ENCODE data around the gene AGPAT1.
"Not testable (repeated sequence)": the region's sequence is repeated elsewhere in the genome, so short reads cannot be mapped to it uniquely, and the experiment has no call there.

The AGPAT1 gene, protein sequence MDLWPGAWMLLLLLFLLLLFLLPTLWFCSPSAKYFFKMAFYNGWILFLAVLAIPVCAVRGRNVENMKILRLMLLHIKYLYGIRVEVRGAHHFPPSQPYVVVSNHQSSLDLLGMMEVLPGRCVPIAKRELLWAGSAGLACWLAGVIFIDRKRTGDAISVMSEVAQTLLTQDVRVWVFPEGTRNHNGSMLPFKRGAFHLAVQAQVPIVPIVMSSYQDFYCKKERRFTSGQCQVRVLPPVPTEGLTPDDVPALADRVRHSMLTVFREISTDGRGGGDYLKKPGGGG

GRCh38 chr6:32175711-32176475, at the start of gene AGPAT1:
Gene AGPAT1 (minus strand): TSS chr6:32176084. CDS start chr6:32171496, 4,588 bp downstream.
- DNase-seq (ENCODE audit: low spot score), result peak; percentile 98

- no peak for DNase-seq (ENCODE audit: low spot score)
Observed at GRCh38 chr6:32224696-32225095, 48.8 kb upstream of the AGPAT1 start.

DNA sequence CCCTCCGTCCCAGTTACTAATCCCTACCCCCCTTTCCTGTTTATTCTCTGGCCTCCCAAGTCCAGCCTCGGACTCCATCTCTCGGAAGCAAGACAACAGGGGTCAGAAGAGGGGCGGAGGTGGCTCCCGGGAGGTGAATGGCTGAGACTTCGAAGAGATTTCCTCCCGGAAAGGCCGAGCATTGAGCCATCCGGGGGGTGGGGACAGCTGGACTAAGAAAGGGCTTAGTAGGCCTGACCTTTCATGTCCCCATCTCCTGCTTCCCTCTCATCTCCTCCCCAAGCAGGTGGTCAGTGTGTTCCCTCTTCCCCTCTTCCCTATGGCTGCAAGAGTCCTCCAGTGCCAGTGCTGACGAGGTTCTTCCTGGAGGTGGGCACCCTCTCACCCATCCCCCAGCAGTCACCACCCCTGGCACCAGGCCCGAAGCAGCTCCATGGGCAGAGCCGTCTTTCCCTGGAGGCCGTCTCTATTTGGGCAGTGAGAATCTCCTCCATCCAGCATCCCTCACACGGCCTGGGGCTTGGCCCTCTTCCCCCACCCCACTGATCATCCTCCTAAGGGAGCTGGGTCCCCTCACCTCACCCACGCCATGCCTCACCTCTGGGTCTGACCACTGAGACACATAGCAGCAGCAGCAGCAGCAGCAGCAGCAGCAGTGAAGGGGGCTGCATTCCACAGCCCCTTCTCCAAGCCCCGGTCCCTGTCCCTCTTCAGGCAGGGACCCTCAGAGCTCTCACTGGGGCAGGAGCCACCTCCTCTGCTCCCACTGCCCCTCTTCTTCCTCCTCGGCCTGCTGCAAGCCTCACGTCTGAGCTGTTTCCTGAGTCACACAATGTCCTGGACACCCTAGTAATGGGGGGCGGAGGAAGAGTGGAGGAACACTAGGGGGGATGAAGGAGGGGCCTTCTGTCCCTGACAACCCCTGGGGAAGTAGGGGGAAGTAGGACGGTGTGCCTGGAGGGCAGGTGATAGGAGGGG, 47.7 kb upstream of the AGPAT1 start, which contains the start of gene NOTCH4:
NOTCH4 (minus strand) TSS at position 810 of the 978 bp plus-strand sequence; CDS start at position 671, 139 bp downstream.
- DNase-seq (ENCODE audit: low spot score), result no peak

- DNase-seq (ENCODE audit: low spot score), result no peak
Observed at GRCh38 chr6:32222333-32223230, 46.7 kb upstream of the AGPAT1 start.

GRCh38 chr6:32220021-32220420, 44.1 kb upstream of the AGPAT1 start:
- no peak for DNase-seq (ENCODE audit: low spot score)

- no peak for DNase-seq (ENCODE audit: low spot score)
Observed at GRCh38 chr6:32218167-32218566, 42.3 kb upstream of the AGPAT1 start.

DNA sequence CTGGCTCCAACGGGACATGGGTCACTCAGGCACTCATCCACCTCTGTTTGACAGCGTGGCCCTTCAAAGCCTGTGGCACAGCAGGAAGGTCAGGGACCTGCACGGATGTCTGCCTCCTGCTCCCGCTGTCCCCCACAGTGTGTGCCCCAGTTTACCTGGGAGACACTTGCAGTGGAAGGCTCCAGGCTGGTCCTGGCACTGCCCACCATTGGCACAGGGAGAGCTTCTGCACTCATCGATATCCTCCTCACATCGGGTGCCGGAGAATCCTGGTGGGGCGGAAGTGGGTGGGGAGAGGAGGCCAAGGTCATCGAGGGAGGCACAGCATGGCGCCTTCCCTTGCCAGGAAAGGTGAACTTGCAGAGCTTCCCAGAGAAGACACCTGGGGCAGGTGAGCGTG, 41.1 kb upstream of the AGPAT1 start:
- no peak for DNase-seq (ENCODE audit: low spot score)

DNA sequence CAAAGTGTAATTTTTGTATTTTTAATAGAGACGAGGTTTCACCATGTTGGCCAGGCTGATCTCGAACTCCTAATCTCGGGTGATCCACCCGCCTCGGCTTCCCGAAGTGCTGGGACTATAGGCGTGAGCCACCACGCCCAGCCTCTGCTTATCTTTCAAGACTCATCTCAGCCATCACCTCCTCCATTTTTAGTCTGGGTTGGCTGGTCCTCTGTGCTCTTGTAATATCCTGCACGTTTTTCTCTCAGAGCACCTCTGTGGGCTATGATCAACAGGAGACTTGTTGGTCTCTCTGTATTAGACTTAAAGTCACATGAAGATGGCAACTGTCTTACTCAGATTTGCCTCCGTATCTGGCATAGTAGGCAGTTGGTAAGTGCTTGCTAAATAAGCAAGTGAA, 40.4 kb upstream of the AGPAT1 start:
- DNase-seq (ENCODE audit: low spot score), result no peak

GRCh38 chr6:32215617-32216016, 39.7 kb upstream of the AGPAT1 start:
- DNase-seq (ENCODE audit: low spot score), result no peak

DNA sequence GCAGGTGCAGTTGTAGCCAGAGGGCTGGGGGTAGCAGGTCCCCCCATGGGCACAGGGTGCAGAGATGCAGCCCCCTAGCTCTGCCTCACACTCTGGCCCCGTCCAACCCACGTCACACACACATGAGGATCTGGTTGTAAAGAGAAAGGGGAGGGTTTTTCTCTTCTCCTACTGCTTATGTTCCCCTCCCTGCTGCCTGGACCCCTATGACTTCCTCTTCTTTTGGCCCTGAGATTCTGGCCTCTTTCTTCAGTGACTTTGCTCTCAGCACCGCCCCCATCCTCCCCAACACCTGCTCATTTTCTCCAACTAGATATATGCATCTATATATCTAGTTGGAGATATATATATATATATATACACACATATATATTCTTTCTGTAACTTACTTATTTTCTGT, 38.2 kb upstream of the AGPAT1 start:
- no peak for DNase-seq (ENCODE audit: low spot score)

- DNase-seq (ENCODE audit: low spot score), result no peak
Observed at GRCh38 chr6:32213649-32214048, 37.8 kb upstream of the AGPAT1 start.

DNA sequence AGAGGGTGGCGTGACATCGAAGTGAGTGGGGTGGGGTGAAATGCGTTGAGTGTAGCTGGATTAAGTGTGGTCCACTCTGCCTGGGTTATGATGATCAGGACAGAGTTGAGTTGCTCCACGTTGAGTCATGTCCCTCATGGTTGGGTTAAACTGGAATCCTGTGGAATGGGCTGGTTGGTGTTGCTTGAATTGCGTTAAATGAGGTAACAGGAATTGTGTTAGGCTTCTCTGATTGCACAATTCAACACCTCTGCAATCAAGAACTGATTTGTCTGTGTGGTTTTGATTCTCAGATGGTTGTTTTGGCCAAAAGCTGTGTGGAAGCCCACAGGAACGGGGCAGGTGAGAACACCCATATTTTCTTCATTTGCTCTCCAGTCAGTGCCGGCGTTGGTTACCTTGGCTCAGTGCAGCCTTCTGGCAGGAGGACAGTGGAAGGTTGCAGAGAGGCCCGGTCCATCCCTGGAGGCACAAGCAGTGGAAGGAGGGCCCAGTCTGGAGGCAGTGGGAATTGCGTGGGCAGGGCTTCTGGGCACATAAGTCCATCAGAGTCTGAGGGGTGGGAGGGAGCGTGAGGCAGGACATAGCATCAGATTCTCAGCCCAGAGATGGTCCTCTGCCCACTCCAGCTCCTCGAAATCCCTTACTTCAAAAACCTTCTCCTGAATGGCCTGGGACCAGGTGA, 36.3 kb upstream of the AGPAT1 start:
- DNase-seq (ENCODE audit: low spot score), result no peak

- DNase-seq (ENCODE audit: low spot score), result not testable (repeated sequence)
Observed at GRCh38 chr6:32211432-32211831, 35.5 kb upstream of the AGPAT1 start.

GRCh38 chr6:32210191-32210601, 34.3 kb upstream of the AGPAT1 start:
- no peak for DNase-seq (ENCODE audit: low spot score)

DNA sequence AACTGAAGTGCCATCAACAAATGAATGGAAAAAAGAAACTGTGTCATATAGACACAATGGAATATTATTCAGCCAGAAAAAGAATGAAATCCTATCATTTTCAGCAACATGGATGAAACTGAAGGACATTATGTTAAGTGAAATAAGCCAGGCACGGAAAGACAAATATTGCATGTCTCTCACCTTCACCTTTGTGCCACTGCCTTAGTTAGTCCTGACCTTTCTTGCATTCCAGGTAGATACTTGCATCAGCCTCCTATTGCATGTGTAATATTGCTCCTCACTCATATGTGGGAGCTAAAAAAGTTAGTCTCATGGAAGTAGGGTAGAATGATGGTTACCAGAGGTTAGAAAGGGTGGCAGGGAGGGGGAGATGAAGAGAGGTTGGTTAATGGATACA, 33.1 kb upstream of the AGPAT1 start:
- no peak for DNase-seq (ENCODE audit: low spot score)

GRCh38 chr6:32204268-32204715, 28.4 kb upstream of the AGPAT1 start:
- no peak for DNase-seq (ENCODE audit: low spot score)

DNA sequence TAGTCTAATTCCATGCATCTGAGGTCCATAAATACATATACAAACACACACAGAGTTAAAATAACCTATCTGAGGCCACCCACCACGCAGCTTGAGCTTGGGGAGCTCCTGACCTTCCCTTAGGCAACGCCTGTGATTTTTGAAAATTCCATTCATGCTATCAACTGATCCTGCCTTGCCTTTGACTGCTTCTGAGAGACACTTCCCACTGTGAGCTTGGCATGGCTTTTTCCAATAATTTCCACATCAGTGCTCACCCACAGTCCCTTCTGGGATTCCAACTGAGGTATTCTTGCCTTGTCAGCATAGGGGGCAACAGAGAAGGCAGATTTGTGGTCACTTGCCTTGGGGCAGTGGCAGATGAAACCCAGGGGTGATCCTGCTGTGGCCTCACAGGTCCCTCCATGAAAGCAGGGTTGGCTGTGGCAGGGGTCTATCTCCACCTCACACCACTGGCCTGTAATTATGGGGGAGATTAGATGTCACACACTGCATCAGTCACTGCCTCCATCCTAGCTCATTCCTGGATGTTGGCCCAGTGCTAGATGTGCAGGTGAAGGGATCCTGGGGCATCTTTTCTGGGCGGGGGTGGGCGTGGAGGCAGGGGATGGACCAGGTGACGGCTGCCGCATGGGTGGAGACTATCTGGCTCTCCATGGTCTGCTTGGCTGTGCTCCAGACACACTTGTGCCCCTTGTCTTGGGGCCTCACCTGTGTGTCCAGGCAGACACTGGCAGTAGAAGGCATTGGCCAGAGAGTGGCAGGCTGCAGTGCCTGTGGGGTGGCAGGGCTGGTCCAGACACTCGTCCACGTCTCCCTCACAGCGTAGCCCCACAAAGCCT, 27.8 kb upstream of the AGPAT1 start:
- DNase-seq (ENCODE audit: low spot score), result no peak

DNA sequence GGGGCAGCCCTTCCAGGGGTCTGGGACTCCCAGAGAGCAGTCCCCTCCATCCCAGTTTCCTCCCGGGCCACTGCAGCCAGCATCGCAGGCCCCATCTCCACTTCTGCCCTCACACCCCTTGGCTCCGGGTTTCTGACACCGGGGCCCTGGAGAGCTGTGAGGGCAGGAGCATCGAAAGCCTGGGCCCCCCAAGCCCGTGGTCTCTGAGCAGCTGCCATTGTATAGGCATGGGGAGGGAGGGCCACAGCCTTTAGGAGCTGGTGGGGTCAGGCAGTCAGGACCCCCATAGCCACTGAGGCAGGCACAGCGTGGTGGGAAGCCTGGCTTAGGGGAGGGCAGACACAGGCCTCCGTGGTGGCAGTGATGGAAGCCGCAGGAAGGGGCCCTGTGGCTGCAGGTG, 26.3 kb upstream of the AGPAT1 start:
- DNase-seq (ENCODE audit: low spot score), result no peak

DNA sequence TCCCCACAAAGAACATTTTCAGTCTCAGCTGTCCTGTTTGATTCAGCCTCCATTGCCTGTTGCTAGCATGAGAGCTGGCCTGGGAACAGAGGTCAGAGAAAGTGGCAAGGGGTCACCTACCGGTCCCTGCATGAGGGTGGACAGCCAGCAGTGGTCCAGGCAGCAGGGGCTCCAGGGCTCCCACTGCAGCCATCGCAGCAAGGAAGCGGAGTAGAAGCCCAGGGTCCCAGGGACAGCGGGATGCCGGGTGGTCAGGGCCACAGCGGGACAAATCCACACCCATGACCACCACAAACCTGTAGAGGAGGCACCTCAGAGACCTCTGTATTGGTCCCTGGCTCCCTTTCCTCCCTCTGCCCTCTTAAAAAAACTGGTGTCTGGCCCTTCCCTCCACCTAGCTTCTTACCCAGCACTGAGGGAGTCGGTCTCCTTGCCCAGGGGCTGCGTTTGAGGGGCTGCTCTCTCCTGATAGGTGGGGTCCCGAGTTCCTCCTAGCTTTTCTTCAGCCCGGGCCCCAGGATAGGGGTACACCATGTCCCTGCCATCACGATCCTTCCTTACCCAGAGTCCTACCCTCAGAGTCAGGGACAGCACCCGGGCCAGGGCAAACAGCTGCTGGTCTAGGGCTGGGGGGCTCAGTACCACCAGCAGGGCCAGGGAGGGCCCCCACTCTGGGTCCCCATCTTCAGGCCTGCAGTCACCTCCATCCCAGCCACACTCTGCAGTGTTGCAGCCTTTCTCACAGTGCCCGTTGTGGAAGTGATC, 25.0 kb upstream of the AGPAT1 start:
- DNase-seq (ENCODE audit: low spot score), result no peak
